ENCODE results near the gene CDK5RAP1. TPM values are rescaled to one million over a fixed set of nuclear protein-coding genes. Genes with fewer than 3 reads are reported as not detected.

Gene CDK5RAP1
- total RNA-seq, 2 experiments from 2014 or later, result 43.4 to 45.6 TPM

DNA sequence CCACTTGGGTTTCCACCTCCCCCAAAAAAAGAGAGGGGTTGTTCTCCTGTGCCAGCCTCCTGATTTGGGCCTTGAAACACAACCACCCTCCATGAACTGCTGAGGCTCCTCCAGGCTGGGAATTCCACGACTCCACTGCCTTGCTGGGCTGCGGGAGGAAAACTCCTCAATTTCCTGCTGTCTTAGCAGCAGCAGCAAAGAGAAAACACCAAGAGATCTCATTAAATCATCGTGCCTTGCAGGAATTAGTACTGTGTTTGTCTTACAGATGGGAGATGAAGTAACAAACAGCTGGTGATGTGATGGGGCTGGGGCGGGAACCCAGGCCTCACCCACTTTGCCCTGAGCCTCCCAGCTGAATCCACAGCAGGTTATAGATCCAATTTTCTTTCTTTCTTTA lies 89.3 kb downstream of the CDK5RAP1 start:
- ChIA-PET POLR2A (no interaction called here), CTCF (interaction anchor here (0.5 kb wide), 1 partner anchor 590 kb away, joined by 4 read pairs; no protein-coding TSS in a partner anchor)

DNA sequence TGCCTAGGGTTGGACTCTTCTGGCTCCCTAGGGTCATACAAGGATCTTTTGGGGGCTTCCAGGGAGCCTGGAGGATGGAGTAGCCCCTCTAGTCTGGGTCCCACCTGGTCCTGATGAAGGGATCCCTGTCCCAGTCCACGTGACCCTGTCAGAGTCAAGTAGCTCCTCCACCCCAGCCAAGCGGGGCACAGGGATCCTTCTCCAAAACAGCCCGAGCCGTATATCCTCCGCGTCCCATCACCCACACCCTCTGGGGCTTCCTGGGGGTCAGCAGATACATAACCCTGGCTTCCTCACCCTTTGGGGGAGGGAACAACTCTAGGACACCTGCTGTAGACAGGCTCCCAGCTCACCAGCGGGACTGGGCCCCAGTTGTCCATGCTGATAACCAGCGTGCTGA lies 90.3 kb downstream of the CDK5RAP1 start:
- CTCF ChIA-PET, result no interaction called here
- POLR2A ChIA-PET, result no interaction called here

DNA sequence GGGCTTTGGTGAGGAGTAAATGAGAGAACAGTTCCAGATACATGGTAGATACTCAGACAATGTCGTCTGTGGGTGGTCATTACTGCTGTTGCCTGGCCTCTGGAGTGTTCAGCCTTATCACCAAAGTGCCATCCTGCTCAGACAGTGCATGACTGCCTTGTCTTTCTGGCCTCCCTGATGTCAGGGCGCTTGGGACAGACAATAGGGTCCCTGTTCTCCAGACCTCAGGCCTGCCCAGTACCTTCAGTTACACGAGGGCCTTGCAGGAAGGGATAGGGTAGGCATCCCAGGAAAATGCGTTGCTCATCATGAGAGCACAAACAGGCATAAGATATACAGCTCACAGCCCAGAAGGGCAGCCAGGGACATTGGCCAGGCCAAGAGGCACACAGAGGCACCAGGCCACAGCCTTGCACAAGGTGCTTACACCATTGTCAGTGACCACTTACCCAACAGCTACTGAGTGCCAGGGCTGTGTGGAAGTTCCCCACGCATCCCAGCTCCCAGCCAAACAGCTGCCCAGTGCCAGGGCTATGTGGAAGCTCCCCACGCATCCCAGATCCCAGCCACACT lies 90.9 kb downstream of the CDK5RAP1 start:
- ChIA-PET CTCF (no interaction called here), POLR2A (no interaction called here)

DNA sequence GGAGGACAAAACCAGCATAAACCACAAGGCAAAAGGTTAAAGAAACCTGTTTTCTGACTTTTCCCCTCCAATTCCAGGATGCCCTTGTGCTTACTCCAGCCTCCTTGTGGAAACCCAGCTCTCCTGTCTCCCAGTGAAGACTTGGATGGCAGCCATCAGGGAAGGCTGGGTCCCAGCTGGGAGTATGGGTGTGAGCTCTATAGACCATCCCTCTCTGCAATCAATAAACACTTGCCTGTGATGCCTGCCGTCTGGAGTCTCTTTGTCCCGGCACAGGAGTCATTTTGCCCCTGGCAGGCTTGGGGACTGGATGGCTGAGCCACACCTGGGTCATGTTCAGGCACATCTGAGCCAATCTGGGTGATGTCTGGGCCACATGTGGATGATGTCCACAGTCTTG lies 91.7 kb downstream of the CDK5RAP1 start:
- ChIA-PET POLR2A (no interaction called here), CTCF (no interaction called here)

Other genes starting within 250 kb of the CDK5RAP1 start
- not detected for gene BPIFA2, start 233.4 kb downstream of the CDK5RAP1 start, total RNA-seq
- gene BPIFA3, start 184.2 kb downstream of the CDK5RAP1 start, total RNA-seq, result not detected
- gene BPIFA1, start 165.5 kb downstream of the CDK5RAP1 start, total RNA-seq, result not detected
- not detected for gene BPIFB1, start 118.3 kb downstream of the CDK5RAP1 start, total RNA-seq
- gene SNTA1, start 42.2 kb upstream of the CDK5RAP1 start, total RNA-seq, result 1 to 10 TPM; 4.9 to 5.4 TPM
- gene CBFA2T2, start 88.6 kb upstream of the CDK5RAP1 start, total RNA-seq, result 1 to 10 TPM; 7.1 to 7.4 TPM

All from activated CD8-positive, alpha-beta memory T cell treated with anti-CD3 and anti-CD28 coated beads for 36 hours (primary cell).